Stimulated activated CD8-positive, alpha-beta memory T cell treated with anti-CD3 and anti-CD28 coated beads, Interleukin-7, amount 100 ng/mL, for 48 hours (primary cell): ENCODE measurements around the gene KSR1.
"Not testable (repeated sequence)": the region's sequence is repeated elsewhere in the genome, so short reads cannot be mapped to it uniquely, and the experiment has no call there.

Experiments used
- DNase-seq, 2 donors: peaks; one replicate each; pipeline ENCODE4 v3.0.0-alpha.2; 2020; ENCODE audit warnings: low read depth in 1 of 2; ENCODE audit errors: extremely low read depth in 1 of 2

Gene KSR1

GRCh38 chr17:27491713-27492190 lies 35.5 kb downstream of the KSR1 start:
- no peak for DNase-seq

GRCh38 chr17:27492470-27492869 lies 36.2 kb downstream of the KSR1 start:
- no peak for DNase-seq

- DNase-seq, result no peak
These were observed 36.8 kb downstream of the KSR1 start for GRCh38 chr17:27493088-27493487.

GRCh38 chr17:27494192-27495091 lies 38.2 kb downstream of the KSR1 start:
- no peak for DNase-seq

- no peak for DNase-seq
These were observed 39.2 kb downstream of the KSR1 start for GRCh38 chr17:27495460-27495859.

- no peak for DNase-seq
These were observed 39.8 kb downstream of the KSR1 start for GRCh38 chr17:27496005-27496404.

- DNase-seq, result no peak
These were observed 40.2 kb downstream of the KSR1 start for GRCh38 chr17:27496437-27496943.

GRCh38 chr17:27496971-27497370 lies 40.7 kb downstream of the KSR1 start:
- DNase-seq, result no peak

DNA sequence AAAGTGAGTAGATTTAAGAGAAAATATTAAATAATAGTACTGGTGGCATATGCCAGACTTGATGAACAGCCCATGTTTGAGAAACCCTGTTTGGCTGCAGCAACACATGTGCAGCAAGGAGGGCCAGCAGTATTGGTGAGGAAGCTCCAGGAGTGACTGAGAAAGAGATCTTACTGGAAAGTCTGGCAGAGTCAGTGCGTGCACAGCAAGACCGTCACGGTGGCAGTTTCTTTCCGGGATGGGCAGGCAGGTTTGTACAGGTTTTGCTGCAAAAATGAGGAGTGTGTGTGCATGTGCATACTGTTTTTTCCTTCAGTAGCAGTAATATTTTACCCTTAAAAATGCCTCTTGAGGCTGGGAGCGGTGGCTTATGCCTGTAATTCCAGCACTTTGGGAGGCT lies 41.4 kb downstream of the KSR1 start:
- no peak for DNase-seq

- DNase-seq, result no peak
These were observed 42.5 kb downstream of the KSR1 start for GRCh38 chr17:27498615-27499309.

DNA sequence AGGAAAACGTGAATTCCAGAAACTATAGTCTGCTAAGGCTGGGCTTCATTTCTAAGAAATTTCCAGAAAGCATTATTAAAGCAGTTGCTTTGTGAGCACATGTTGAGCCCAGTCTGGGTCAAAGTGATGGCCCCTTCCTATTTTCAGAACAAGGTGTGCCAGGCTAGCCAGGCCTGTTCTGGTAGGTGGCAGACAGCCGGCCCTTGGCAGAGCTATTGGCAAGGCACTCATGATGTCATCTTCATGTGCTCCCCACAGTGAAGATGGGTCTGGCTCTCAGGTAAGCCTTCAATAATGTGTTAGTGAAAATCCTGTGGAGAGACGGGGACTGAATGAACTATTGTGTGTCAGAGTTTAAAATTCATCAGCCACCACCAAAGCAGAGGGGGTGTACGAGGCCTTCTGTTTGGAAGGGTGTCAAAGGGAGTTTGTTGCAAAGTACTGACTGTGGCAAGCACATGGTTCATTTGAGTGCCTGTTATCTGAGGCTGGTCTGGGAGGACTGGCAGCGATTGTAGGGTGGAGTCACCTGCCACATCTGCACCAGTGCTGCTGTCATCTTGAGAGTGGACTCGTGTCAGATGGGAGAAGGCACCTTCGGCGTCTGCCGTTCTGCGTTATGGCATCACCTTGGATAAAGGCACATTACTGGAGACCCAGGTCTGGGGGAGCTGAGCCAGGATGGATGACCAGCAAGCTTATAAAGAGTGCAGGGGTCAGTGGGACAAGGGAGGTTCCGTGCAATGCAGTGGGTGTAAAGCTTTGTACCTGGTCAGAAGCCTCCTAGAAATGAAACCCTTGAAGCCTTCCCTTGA lies 43.4 kb downstream of the KSR1 start:
- no peak for DNase-seq

GRCh38 chr17:27501338-27501737 lies 45.1 kb downstream of the KSR1 start:
- DNase-seq, result not testable (repeated sequence)

GRCh38 chr17:27502526-27503324 lies 46.5 kb downstream of the KSR1 start:
- DNase-seq, result no peak

GRCh38 chr17:27503611-27504010 lies 47.4 kb downstream of the KSR1 start:
- DNase-seq, result no peak

- DNase-seq, result no peak
These were observed 48.1 kb downstream of the KSR1 start for GRCh38 chr17:27504188-27504995.

DNA sequence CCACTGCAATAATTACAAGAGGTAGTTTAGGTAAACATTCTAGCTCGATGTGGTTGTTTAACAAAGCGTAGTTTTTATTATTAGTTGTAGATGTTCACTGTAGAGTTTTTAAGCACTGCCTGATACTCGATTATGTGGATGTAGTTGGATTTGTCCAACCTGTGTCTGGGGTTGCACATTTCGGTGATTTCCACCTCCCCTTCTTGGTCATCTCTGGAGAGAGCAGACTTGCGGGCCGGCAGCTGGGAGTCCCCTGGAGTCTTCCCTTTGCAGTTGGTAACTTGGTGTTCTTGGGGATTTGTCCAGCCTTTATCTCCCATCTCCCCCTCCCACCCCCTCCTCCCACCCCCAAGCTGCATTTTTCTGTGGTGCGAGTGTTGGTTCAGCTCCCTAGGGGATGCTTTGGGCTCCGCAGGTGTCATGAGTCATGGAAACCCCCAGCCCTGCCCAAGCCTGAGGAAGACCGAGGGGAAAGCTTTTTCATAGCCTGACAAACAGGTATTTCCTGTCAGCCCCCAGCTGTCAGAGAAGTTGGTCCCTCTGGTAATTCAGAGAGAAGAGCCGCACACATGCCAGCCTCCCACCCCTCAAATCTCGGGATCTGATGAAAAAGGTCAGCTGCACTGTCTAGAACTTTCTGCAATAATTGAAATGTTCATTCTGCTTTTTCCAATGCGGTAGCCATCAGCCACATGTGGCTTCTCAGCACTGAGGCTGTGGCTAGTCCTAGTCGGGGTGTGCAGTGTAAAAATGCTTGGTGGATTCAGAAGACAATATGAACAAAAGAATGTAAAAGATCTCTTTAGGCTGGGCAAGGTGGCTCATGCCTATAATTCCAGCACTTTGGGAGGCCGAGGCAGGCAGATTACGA lies 50.3 kb downstream of the KSR1 start:
- DNase-seq, result no peak

DNA sequence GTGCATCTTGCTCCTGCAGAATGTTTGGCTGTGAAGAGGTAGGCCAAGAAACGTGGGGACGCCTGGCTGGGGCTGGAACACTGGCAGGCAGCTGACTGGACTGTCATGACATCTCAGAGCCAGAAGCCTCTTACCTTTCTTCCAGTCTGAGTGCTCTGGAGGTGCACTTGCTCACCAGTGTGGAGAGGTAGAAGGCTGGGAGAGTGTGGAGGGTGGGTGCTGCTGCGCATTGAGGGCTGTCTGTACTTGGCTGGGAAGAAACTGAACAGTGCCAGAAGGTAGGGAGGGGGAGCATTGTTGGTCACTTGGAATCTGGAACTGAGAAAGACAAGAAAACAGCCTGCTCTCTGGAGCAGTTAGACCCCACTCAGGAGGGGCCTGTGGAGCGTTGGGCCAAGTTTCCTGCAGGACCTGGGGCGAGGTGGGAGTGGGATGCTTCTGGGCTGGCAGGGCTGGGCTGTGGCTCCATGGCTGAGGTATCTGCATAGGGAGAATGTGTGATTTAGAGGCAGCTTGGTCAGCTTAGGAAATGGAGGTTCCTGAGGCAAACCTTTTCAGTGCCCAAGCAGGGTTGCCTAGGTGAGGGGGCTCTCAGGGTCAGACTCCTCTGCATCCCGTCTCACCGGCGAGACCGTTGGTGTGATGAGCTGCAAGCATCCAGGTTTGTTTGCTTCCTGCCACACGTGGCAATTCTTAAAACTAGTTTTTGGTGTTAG lies 55.1 kb downstream of the KSR1 start:
- no peak for DNase-seq

- DNase-seq, result no peak
These were observed 55.8 kb downstream of the KSR1 start for GRCh38 chr17:27512031-27512430.
